HPDE6-E6E7 (cell line): ENCODE results near the gene RAB11FIP5.
"Not testable (repeated sequence)": the region's sequence is repeated elsewhere in the genome, so short reads cannot be mapped to it uniquely, and the experiment has no call there.

ENCODE experiments used
- DNase-seq: peaks from one replicate; pipeline ENCODE4 v3.0.0; 2011; ENCODE audit warnings: missing footprints; ENCODE audit errors: extremely low spot score

RAB11FIP5 gene

DNA sequence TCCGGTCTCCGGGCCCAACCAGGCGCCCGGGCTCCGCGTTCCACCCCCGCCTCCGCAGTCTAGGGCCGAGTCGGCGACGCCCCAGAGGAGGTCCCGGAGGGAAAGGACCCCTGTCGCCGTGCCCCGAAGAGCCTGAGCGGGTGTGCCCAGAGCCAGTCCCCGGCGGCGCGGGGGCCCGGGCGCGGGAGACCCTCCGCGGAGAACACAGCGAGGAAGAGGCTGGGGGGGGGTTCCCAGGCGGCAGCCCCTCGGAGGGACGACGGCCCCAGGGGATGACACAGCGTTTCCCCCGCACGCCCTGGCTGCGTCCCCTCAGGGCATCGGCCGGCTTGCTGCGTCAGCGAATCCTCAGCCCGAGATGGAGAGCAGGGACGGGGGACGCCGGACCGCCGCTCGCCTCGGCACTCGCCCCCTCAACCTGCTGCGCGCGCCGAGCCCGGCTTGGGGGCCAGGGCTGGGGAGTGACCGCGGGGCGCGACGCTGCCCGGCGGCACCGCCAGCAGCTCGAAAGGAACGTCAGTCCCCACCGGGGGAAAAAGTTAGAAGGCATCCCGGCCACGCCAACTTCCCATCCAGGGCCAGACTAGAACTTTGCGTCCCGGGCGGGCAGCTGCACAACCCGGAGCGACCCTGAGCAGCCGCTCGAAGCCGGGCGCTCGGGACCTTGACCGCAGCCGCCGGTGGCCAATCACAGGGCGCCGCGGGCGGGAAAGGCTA lies 41.9 kb downstream of the RAB11FIP5 start:
- DNase-seq = peak; percentile 13

GRCh38 chr2:73069855-73070642 lies 42.7 kb downstream of the RAB11FIP5 start:
- DNase-seq = no peak

- no peak for DNase-seq
Measured at GRCh38 chr2:73069041-73069854, 43.5 kb downstream of the RAB11FIP5 start.

GRCh38 chr2:73068147-73068546 lies 44.6 kb downstream of the RAB11FIP5 start:
- DNase-seq = peak; percentile 54

GRCh38 chr2:73067043-73067442 lies 45.7 kb downstream of the RAB11FIP5 start:
- no peak for DNase-seq

DNA sequence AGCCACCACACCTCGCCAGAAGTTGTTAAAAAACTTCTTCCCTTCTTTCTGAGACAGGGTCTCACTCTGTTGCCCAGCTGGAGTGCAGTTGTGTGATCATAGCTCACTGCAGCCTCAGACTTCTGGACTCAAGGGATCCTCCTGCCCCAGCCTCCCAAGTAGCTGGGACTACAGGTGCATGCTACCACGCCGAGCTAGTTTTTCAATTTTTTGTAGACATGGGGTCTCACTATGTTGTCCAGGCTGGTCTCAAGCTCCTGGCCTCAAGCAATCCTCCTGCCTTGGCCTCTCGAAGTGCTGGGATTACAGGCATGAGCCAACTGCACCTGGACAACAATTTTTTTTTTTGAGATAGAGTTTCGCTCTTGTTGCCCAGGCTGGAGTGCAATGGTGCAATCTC lies 47.7 kb downstream of the RAB11FIP5 start:
- not testable (repeated sequence) for DNase-seq

GRCh38 chr2:73063909-73064875 lies 48.6 kb downstream of the RAB11FIP5 start:
- peak; percentile 49 for DNase-seq

GRCh38 chr2:73063472-73063871 lies 49.3 kb downstream of the RAB11FIP5 start:
- no peak for DNase-seq

DNA sequence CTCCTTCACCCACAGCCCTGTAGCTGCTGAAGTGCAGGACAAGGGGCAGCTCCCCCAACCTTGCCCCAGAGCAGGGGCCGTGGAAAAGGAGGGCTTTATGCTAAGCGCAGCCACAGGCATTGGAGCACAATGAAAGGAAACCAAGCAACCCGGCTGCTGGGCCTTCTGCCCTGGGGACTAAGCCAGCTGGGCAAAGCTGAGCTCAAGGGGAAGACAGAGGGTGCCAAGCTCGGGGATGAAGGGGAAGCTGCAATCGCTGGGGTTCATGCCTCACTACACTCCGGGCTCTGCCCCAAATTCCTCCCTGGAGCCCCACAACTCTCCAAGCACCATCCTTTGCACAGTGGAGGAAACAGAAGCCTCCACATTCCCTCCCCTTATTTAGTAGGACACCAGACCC lies 53.6 kb downstream of the RAB11FIP5 start:
- no peak for DNase-seq

- no peak for DNase-seq
Measured at GRCh38 chr2:73054980-73055379, 57.8 kb downstream of the RAB11FIP5 start.

DNA sequence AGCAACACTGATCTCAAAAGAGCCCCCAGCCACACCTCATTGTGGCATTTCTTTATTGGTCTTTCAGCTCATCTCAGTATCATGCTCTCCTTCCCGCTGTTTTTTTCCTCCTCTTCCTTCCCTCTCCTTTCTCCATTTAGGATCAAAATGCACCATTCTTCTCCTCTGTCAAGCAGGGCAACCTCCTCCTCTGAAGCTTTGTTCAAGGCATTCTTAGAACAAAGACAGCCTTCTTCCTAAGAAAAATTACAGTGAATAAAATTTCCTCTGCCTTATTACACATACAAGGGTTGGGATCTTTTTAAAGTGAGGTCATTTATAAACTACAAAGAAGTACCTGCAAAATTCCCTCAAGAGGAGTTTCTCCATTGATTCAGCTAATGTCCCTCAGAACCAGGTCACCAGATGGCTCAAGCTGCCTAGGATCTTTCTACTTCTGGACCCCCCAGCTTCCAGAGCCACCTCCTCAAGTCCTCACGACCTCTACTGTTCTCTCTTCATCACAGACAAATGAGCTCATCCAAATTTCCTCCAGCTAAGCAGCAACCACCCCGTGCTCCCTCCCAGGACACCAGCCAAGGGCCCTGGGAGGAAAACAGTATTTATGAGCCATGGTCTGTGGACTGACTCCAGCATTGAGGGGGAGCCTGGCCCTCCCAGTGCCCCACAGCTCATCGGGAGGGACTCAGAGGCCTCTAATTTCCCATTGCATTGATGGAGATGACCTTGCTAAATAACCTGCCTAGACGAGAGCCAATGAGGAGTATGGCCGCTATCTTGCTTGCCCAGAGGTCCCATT lies 59.2 kb downstream of the RAB11FIP5 start:
- no peak for DNase-seq

- no peak for DNase-seq
Measured at GRCh38 chr2:73050121-73050545, 62.6 kb downstream of the RAB11FIP5 start.

GRCh38 chr2:73043929-73044832 lies 68.6 kb downstream of the RAB11FIP5 start:
- DNase-seq = no peak

- no peak for DNase-seq
Measured at GRCh38 chr2:73043276-73043675, 69.5 kb downstream of the RAB11FIP5 start.

- DNase-seq = no peak
Measured at GRCh38 chr2:73037947-73038585, 74.7 kb downstream of the RAB11FIP5 start.

DNA sequence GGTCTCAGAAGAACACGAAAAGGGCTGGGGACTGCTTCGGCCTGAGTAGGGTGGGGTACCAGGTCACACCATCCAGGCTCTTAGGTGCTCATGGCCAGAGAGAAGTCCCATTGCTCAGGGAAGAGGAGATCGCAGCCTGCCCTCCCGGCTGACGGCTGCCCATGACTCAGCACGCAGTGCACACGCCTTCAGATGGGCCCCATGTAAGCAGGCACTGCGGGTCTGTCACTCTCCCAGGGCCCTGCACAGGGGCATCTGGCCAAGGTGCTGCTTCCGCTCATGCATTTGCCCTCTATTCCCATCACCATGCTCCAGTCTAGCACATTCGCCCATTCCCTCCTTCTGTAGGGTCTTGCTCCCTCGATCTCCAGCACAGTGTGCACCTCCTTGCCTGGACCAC lies 76.0 kb downstream of the RAB11FIP5 start:
- DNase-seq = no peak

DNA sequence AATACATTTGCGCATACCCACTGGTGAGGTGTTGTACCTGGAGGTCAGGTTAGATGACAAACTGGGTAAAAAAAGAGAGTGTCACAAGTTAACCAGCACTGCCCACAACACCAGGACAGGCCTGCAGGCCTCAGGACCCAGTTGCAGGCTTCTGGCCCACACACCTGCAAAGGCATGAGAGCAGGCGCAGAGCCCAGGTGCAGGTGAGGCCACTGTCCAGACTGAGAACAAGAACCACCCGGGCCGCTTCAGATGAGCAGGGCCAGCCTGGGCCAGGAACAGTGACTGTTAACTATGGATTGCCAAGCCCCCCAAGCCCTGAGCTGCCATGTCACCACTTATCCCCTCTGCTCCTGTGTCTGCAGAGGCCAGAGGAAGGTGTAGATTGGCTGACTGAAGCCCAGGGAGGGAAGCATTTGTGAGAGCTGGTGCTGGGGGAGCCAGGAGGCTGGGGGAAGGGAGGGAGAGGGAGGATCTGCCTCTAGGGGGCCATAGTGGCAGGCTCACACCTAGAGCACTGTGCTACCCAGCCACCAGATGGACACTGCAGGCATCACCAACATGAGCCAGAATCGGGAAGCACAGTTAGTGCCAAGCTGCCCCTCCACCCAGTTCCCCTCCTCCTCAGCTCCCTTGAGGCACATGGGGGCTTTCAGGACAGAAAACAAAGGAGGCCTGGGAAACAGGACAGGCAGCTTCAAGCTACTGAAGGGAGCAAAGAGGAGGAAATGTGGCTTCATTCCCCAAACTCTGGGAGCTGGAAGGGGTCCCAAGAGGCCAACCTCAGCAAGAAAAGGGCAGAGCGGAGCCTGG lies 76.6 kb downstream of the RAB11FIP5 start:
- no peak for DNase-seq
